K562 (cell line): ENCODE results near the gene PFDN2. TPM values are rescaled to one million over a fixed set of nuclear protein-coding genes. Genes with fewer than 3 reads are reported as not detected.

Experiments used
- AFF1 ChIP-seq, 2 experiments: fragments of 450-650 bp; IDR thresholded peaks; 2 replicates each; pipeline ENCODE4 v1.6.1; 2018; ENCODE audit warnings: mild to moderate bottlenecking in 2 of 2, low read depth in 1 of 2; ENCODE audit not compliant: partially characterized antibody in 2 of 2
- ARID1B ChIP-seq: fragments of 450-650 bp; IDR thresholded peaks from 2 replicates; pipeline ENCODE4 v1.6.1; 2016; ENCODE audit warnings: antibody characterized with exemption, mild to moderate bottlenecking, inconsistent platforms
- FIP1L1 ChIP-seq: fragments of 200-400 bp; formaldehyde crosslinking; IDR thresholded peaks from 2 replicates; pipeline ENCODE4 v1.6.1; 2018; ENCODE audit warnings: mild to moderate bottlenecking, low read depth, low read length; ENCODE audit not compliant: poor library complexity, severe bottlenecking
- HCFC1 ChIP-seq: IDR thresholded peaks from 2 replicates; pipeline ENCODE4 v1.6.1; 2012; ENCODE audit warnings: low read depth, low read length, improper control_type of control experiment
- MCM5 ChIP-seq: fragments of 450-650 bp; IDR thresholded peaks from 2 replicates; pipeline ENCODE4 v1.6.1; 2016; ENCODE audit warnings: low read depth
- MYC ChIP-seq, 2 experiments: fragments of 250-450 bp in 1 of 2; sonication (Bioruptor Pico) in 1 of 2; IDR thresholded peaks; 2 replicates each; pipeline versions ENCODE4 v1.5.1 to v1.6.1; 2012 to 2021; ENCODE audit warnings: low read depth in 2 of 2, borderline replicate concordance in 1 of 2, improper control_type of control experiment in 1 of 2, low read length in 1 of 2, mild to moderate bottlenecking in 1 of 2, moderate library complexity in 1 of 2
- POLR3G ChIP-seq: IDR thresholded peaks from 2 replicates; pipeline ENCODE4 v1.6.1; 2011; ENCODE audit not compliant: insufficient read length, insufficient replicate concordance; ENCODE audit errors: extremely low read depth
- RBM22 ChIP-seq: fragments of 200-400 bp; formaldehyde crosslinking; IDR thresholded peaks from 2 replicates; pipeline ENCODE4 v1.6.1; 2018; ENCODE audit warnings: low read length, low read depth; ENCODE audit not compliant: poor library complexity, severe bottlenecking
- RCOR1 ChIP-seq, 2 experiments: IDR thresholded peaks; 2 replicates each; pipeline ENCODE4 v1.6.1; 2012; ENCODE audit warnings: low read depth in 2 of 2, low read length in 2 of 2, borderline replicate concordance in 1 of 2, improper control_type of control experiment in 1 of 2
- SFPQ ChIP-seq: fragments of 200-400 bp; formaldehyde crosslinking; IDR thresholded peaks from 2 replicates; pipeline ENCODE4 v1.6.1; 2017; ENCODE audit warnings: mild to moderate bottlenecking, low read depth, low read length, moderate library complexity
- SRSF3 ChIP-seq: fragments of 200-400 bp; formaldehyde crosslinking; IDR thresholded peaks from 2 replicates; pipeline ENCODE4 v1.6.1; 2016; ENCODE audit warnings: mild to moderate bottlenecking, low read length, moderate library complexity; ENCODE audit not compliant: insufficient read depth
- TBL1XR1 ChIP-seq, 2 experiments: IDR thresholded peaks; 2 replicates each; pipeline ENCODE4 v1.6.1; 2012; ENCODE audit warnings: improper control_type of control experiment in 2 of 2, low read length in 2 of 2, mild to moderate bottlenecking in 1 of 2
- TBP ChIP-seq: optimal IDR thresholded peaks from 2 replicates; pipeline ENCODE3; 2011; ENCODE audit warnings: low read depth, low read length, improper control_type of control experiment
- TFAP4 ChIP-seq: sonication (generic); formaldehyde crosslinking; IDR thresholded peaks from 2 replicates; pipeline ENCODE4 v1.8.0; 2022; ENCODE audit warnings: missing genetic modification reagents, mild to moderate bottlenecking, moderate library complexity, borderline replicate concordance
- ZC3H11A ChIP-seq: IDR thresholded peaks from 2 replicates; pipeline ENCODE4 v1.6.1; 2012; ENCODE audit warnings: low read depth, low read length, improper control_type of control experiment
- ZC3H4 ChIP-seq: sonication (generic); formaldehyde crosslinking; IDR thresholded peaks from 2 replicates; pipeline ENCODE4 v1.9.0; 2021; ENCODE audit warnings: missing genetic modification reagents, borderline replicate concordance
- ZFPM2 ChIP-seq: fragments of 250-450 bp; sonication (Bioruptor Pico); IDR thresholded peaks from 2 replicates; pipeline ENCODE4 v1.5.1; 2022; ENCODE audit warnings: mild to moderate bottlenecking
- ZNF184 ChIP-seq: sonication (generic); formaldehyde crosslinking; IDR thresholded peaks from 2 replicates; pipeline ENCODE4 v1.5.0; 2020; ENCODE audit warnings: missing genetic modification reagents
- polyA plus RNA-seq, 8 experiments: library from polyadenylated mRNA; depleted of rRNA in 4 of 8; stranded (reverse) in 5 of 8; unstranded in 3 of 8; fragments of >200 nt; fragmentation: Nextera tagmentation in 2 of 8; fragmentation: Illumina TruSeq in 1 of 8; extraction: Ambion mirVana in 2 of 8; extraction: Trizol in 1 of 8; gene quantifications; 2 replicates each; pipeline versions ENCODE4 v1.2.1 to v1.2.3, GENCODE V29; 2011 to 2014; ENCODE audit warnings: inconsistent platforms in 1 of 8, missing spikeins in 1 of 8
- total RNA-seq, 7 experiments: library from RNA; depleted of rRNA in 6 of 7; stranded (reverse); fragments of >200 nt in 6 of 7; fragmentation: Illumina TruSeq in 2 of 7; extraction: Trizol in 2 of 7; gene quantifications; 2 replicates each; pipeline versions ENCODE4 v1.2.1 to v1.2.3, GENCODE V29; 2011 to 2021; ENCODE audit warnings: low replicate concordance in 1 of 7

Gene PFDN2
- total and polyA plus RNA-seq, 9 of the 15 experiments (the other 6 are each of a cell fraction or from before 2014, with no cell fraction given), result 50.2 to 361 (median 144) TPM

GRCh38 chr1:161159087-161159912 is 41.5 kb upstream of the PFDN2 start, which contains the start of gene USP21 (continued):
- TF ChIP-seq TBP (peak; percentile 91), SFPQ (no peak), TFAP4 (CRISPR knock-in tag) (peak; percentile 61), POLR3G (no peak), RCOR1 (IDR thresholded peaks at IDR 0.05; ENCODE audit: borderline replicate concordance in 1 of 2, low read depth in 2 of 2, low read length in 2 of 2) (peak in 1 of 2 experiments; percentile 3; a peak in 1 of 4 replicates), MYC (IDR thresholded peaks at IDR 0.05; ENCODE audit: low read depth, low read length) (peak; percentile 38; the same call in 1 of the 2 replicates), MYC (CRISPR knock-in tag; IDR thresholded peaks at IDR 0.05; ENCODE audit: borderline replicate concordance, low read depth) (no peak), ARID1B (no peak), AFF1 (IDR thresholded peaks at IDR 0.05; ENCODE audit: low read depth in 1 of 2, partially characterized antibody in 2 of 2) (no peak), HCFC1 (peak; percentile 85), MCM5 (no peak), SRSF3 (no peak), RBM22 (no peak), TBL1XR1 (IDR thresholded peaks at IDR 0.05; ENCODE audit: low read length in 2 of 2) (no peak), ZFPM2 (CRISPR knock-in tag) (no peak), ZNF184 (CRISPR knock-in tag) (no peak), ZC3H11A (no peak), ZC3H4 (CRISPR knock-in tag) (no peak), FIP1L1 (peak; percentile 45)
